ENCODE measurements around the gene ZMYM4.

Gene ZMYM4

GRCh38 chr1:35441926-35442579 lies 173.5 kb downstream of the ZMYM4 start:
- H3K27me3 ChIP-seq (ENCODE audit: control insufficient read depth, low read length), result no peaks in the 10 kb centered on the region
- H3K9me3 ChIP-seq (ENCODE audit: control insufficient read depth, insufficient read depth, low read length), result no peaks in the 10 kb centered on the region
- H3K36me3 ChIP-seq (ENCODE audit: control insufficient read depth, low read length), result peaks cover 26% of the 10 kb centered on the region
- H3K9me2 ChIP-seq (replicated peaks; ENCODE audit: control insufficient read depth, low read length), result no peaks in the 10 kb centered on the region
- H3K4me2 ChIP-seq (ENCODE audit: low read length), result no peak overlapping the region
- no peaks in the 10 kb centered on the region for H3K79me2 ChIP-seq (ENCODE audit: control insufficient read depth, low read length)
- no peak overlapping the region for H3K4me3 ChIP-seq (ENCODE audit: low read length)
- TF ChIP-seq EZH2phosphoT487 (IDR thresholded peaks at IDR 0.05; ENCODE audit: borderline replicate concordance, low read length) (no peak), CTCF (IDR thresholded peaks at IDR 0.05; ENCODE audit: low read depth, low read length, poor library complexity, severe bottlenecking) (no peak)
- H3K4me1 ChIP-seq (ENCODE audit: control insufficient read depth, low read length), result no peaks in the 10 kb centered on the region
- H3F3A ChIP-seq (ENCODE audit: control insufficient read depth, insufficient read depth), result no peaks in the 10 kb centered on the region
- H3K27ac ChIP-seq (ENCODE audit: low read depth, low read length), result no peak overlapping the region
- no peaks in the 10 kb centered on the region for H4K20me1 ChIP-seq (ENCODE audit: control insufficient read depth, insufficient read depth, low read depth, low read length)

GRCh38 chr1:35442734-35443133 lies 174.2 kb downstream of the ZMYM4 start:
- H3K4me3 ChIP-seq (ENCODE audit: low read length), result no peak overlapping the region
- no peaks in the 10 kb centered on the region for H3K4me1 ChIP-seq (ENCODE audit: control insufficient read depth, low read length)
- peaks cover 28% of the 10 kb centered on the region for H3K36me3 ChIP-seq (ENCODE audit: control insufficient read depth, low read length)
- H3K4me2 ChIP-seq (ENCODE audit: low read length), result no peak overlapping the region
- H3K27me3 ChIP-seq (ENCODE audit: control insufficient read depth, low read length), result no peaks in the 10 kb centered on the region
- TF ChIP-seq CTCF (IDR thresholded peaks at IDR 0.05; ENCODE audit: low read depth, low read length, poor library complexity, severe bottlenecking) (no peak), EZH2phosphoT487 (IDR thresholded peaks at IDR 0.05; ENCODE audit: borderline replicate concordance, low read length) (no peak)
- no peaks in the 10 kb centered on the region for H3K9me2 ChIP-seq (replicated peaks; ENCODE audit: control insufficient read depth, low read length)
- H3K9me3 ChIP-seq (ENCODE audit: control insufficient read depth, insufficient read depth, low read length), result no peaks in the 10 kb centered on the region
- H4K20me1 ChIP-seq (ENCODE audit: control insufficient read depth, insufficient read depth, low read depth, low read length), result no peaks in the 10 kb centered on the region
- no peaks in the 10 kb centered on the region for H3F3A ChIP-seq (ENCODE audit: control insufficient read depth, insufficient read depth)
- H3K27ac ChIP-seq (ENCODE audit: low read depth, low read length), result no peak overlapping the region
- no peaks in the 10 kb centered on the region for H3K79me2 ChIP-seq (ENCODE audit: control insufficient read depth, low read length)

DNA sequence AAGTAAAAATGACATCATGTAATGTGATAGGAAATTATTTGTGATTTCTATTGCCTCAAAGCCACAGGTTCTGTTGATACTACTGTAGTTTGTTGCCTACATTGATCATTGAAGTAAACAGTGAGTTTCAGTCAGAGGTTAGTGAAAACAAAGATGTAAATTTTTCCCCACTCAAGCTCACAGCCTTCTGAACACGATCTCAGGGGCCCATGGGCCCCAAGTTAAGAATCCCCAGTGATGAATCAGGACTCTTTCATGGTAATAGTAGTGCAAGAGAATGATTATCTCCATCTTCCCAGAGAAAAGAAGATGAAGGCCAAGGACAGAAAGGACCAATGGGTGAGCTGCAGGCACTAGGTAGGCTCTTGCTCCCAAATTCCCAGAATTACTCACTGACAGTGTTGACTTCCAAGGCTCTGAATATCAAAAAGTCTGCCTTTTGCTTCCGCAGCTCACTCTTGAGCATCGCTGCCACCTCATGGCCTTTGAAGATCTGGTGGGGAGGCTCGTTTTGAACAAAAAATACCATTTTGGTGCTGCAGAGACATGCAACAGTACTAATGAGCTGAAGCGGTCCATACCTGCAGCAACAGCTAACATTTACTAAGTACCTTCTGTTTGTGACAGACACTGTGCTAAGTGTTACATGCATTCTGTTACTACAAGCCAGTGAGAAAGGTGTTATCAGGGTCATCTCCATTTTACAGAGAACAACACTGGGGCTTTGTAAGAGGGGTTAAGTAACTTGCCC lies 175.4 kb downstream of the ZMYM4 start:
- Histone ChIP-seq H3K27me3 (ENCODE audit: control insufficient read depth, low read length) (no peaks in the 10 kb centered on the region), H3K4me1 (ENCODE audit: control insufficient read depth, low read length) (no peaks in the 10 kb centered on the region), H3K9me3 (ENCODE audit: control insufficient read depth, insufficient read depth, low read length) (no peaks in the 10 kb centered on the region), H3K27ac (ENCODE audit: low read depth, low read length) (no peak overlapping the region), H4K20me1 (ENCODE audit: control insufficient read depth, insufficient read depth, low read depth, low read length) (no peaks in the 10 kb centered on the region), H3K4me2 (ENCODE audit: low read length) (no peak overlapping the region), H3K36me3 (ENCODE audit: control insufficient read depth, low read length) (peaks cover 40% of the 10 kb centered on the region), H3K9me2 (replicated peaks; ENCODE audit: control insufficient read depth, low read length) (no peaks in the 10 kb centered on the region), H3K79me2 (ENCODE audit: control insufficient read depth, low read length) (no peaks in the 10 kb centered on the region), H3F3A (ENCODE audit: control insufficient read depth, insufficient read depth) (no peaks in the 10 kb centered on the region), H3K4me3 (ENCODE audit: low read length) (no peak overlapping the region)
- peak; percentile 38 for TF ChIP-seq CTCF (IDR thresholded peaks at IDR 0.05; ENCODE audit: low read depth, low read length, poor library complexity, severe bottlenecking)
- no peak for TF ChIP-seq EZH2phosphoT487 (IDR thresholded peaks at IDR 0.05; ENCODE audit: borderline replicate concordance, low read length)
